Endothelial cell (in vitro differentiated cells): ENCODE data around the gene EMC9. TPM values are rescaled to one million over a fixed set of nuclear protein-coding genes. Genes with fewer than 3 reads are reported as not detected.

Source experiments
- DNase-seq: peaks from one replicate; pipeline ENCODE4 v3.0.0; 2021; ENCODE audit warnings: low spot score
- H3K27ac Mint-ChIP-seq: one replicate; pipeline ENCODE4 v1.8.0; 2021; ENCODE audit warnings: mixed read lengths, inconsistent platforms; ENCODE audit not compliant: unreplicated experiment
- H3K27me3 Mint-ChIP-seq: one replicate; pipeline ENCODE4 v1.8.0; 2021; ENCODE audit warnings: mild to moderate bottlenecking, moderate library complexity, mixed read lengths, inconsistent platforms; ENCODE audit not compliant: unreplicated experiment
- H3K36me3 Mint-ChIP-seq: one replicate; pipeline ENCODE4 v1.8.0; 2021; ENCODE audit warnings: mild to moderate bottlenecking, low read depth, mixed read lengths, inconsistent platforms; ENCODE audit not compliant: unreplicated experiment
- H3K4me1 Mint-ChIP-seq: one replicate; pipeline ENCODE4 v1.8.0; 2021; ENCODE audit warnings: mild to moderate bottlenecking, mixed read lengths, inconsistent platforms; ENCODE audit not compliant: unreplicated experiment
- H3K4me3 Mint-ChIP-seq: one replicate; pipeline ENCODE4 v1.8.0; 2021; ENCODE audit warnings: mild to moderate bottlenecking, mixed read lengths, inconsistent platforms; ENCODE audit not compliant: unreplicated experiment
- H3K9me3 Mint-ChIP-seq: one replicate; pipeline ENCODE4 v1.8.0; 2021; ENCODE audit warnings: mixed read lengths, inconsistent platforms; ENCODE audit not compliant: unreplicated experiment
- CTCF ChIP-seq: fragments of 200-600 bp; sonication (generic); IDR thresholded peaks from one replicate; pipeline ENCODE4 v1.5.0; 2021; ENCODE audit warnings: antibody characterized with exemption; ENCODE audit not compliant: unreplicated experiment
- total RNA-seq: library from RNA; stranded (reverse); fragmentation: NEBNext Ultra II Directional; extraction: Animal tissue kit (Norgen Biotek cat#: 25700); gene quantifications from one replicate; pipeline ENCODE4 v1.2.1, GENCODE V29; 2021; ENCODE audit not compliant: unreplicated experiment

EMC9 gene
- total RNA-seq, 1 donor from 2014 or later, result 16.7 TPM

- no peak for TF ChIP-seq CTCF
- Mint-ChIP-seq H3K36me3 (peaks cover 47% of the 10 kb centered on the region), H3K27me3 (peaks cover 9% of the 10 kb centered on the region), H3K9me3 (no peaks in the 10 kb centered on the region), H3K4me3 (peak overlapping the region; percentile 79), H3K27ac (peak overlapping the region; percentile 70), H3K4me1 (peaks cover 8% of the 10 kb centered on the region)
- DNase-seq, result no peak
Measured at GRCh38 chr14:24162093-24162492, 20.7 kb upstream of the EMC9 start.

- H3K36me3 Mint-ChIP-seq, result peaks cover 50% of the 10 kb centered on the region
- DNase-seq, result peak; percentile 97
- H3K4me1 Mint-ChIP-seq, result peaks cover 12% of the 10 kb centered on the region
- no peaks in the 10 kb centered on the region for H3K9me3 Mint-ChIP-seq
- peak within 1 kb of the TSS; percentile 70 for H3K27ac Mint-ChIP-seq
- peaks cover 11% of the 10 kb centered on the region for H3K27me3 Mint-ChIP-seq
- peak; percentile 96 for TF ChIP-seq CTCF
- H3K4me3 Mint-ChIP-seq, result peak within 1 kb of the TSS; percentile 91
Measured at GRCh38 chr14:24160850-24161804, 19.7 kb upstream of the EMC9 start, which contains the start of gene IRF9. TSS of gene IRF9 (plus strand) at chr14:24161265. CDS start at chr14:24162145, 880 bp downstream.

GRCh38 chr14:24160499-24160849 is 19.1 kb upstream of the EMC9 start:
- H3K4me1 Mint-ChIP-seq, result peaks cover 17% of the 10 kb centered on the region
- H3K27ac Mint-ChIP-seq, result no peak overlapping the region
- no peak overlapping the region for H3K4me3 Mint-ChIP-seq
- peaks cover 49% of the 10 kb centered on the region for H3K36me3 Mint-ChIP-seq
- no peaks in the 10 kb centered on the region for H3K9me3 Mint-ChIP-seq
- peaks cover 9% of the 10 kb centered on the region for H3K27me3 Mint-ChIP-seq
- no peak for DNase-seq
- no peak for TF ChIP-seq CTCF

GRCh38 chr14:24159777-24160498 is 18.5 kb upstream of the EMC9 start:
- Mint-ChIP-seq H3K27ac (no peak overlapping the region), H3K4me3 (peak overlapping the region; percentile 11), H3K27me3 (peaks cover 9% of the 10 kb centered on the region), H3K9me3 (no peaks in the 10 kb centered on the region), H3K36me3 (peaks cover 45% of the 10 kb centered on the region), H3K4me1 (peaks cover 21% of the 10 kb centered on the region)
- DNase-seq, result no peak
- TF ChIP-seq CTCF, result no peak
